SK-N-SH treated with all-trans-retinoic acid at 6 μM for 48 hours (cell line): Measurements from ENCODE around the gene ZNF385C.

Experiments used
- BACH2 ChIP-seq: fragments of 250-450 bp; sonication (Bioruptor Pico); IDR thresholded peaks from 2 replicates; pipeline ENCODE4 v1.9.0; 2021; ENCODE audit warnings: mild to moderate bottlenecking, borderline replicate concordance
- CREB5 ChIP-seq: fragments of 250-450 bp; sonication (Bioruptor Pico); IDR thresholded peaks from 2 replicates; pipeline ENCODE4 v1.5.1; 2020; ENCODE audit warnings: low read depth, mild to moderate bottlenecking, moderate library complexity
- CSDC2 ChIP-seq: fragments of 250-450 bp; sonication (Bioruptor Pico); IDR thresholded peaks from 2 replicates; pipeline ENCODE4 v1.5.0; 2020; ENCODE audit warnings: mild to moderate bottlenecking, moderate library complexity
- ESRRG ChIP-seq: fragments of 250-450 bp; sonication (Bioruptor Pico); IDR thresholded peaks from 2 replicates; pipeline ENCODE4 v1.6.1; 2021; ENCODE audit warnings: mild to moderate bottlenecking
- ISL1 ChIP-seq: fragments of 250-450 bp; sonication (Bioruptor Pico); IDR thresholded peaks from 2 replicates; pipeline ENCODE4 v2.1.2; 2022; ENCODE audit warnings: mild to moderate bottlenecking, moderate library complexity
- PATZ1 ChIP-seq: fragments of 250-450 bp; sonication (Bioruptor Pico); IDR thresholded peaks from 2 replicates; pipeline ENCODE4 v1.8.0; 2020; ENCODE audit warnings: mild to moderate bottlenecking, moderate library complexity, borderline replicate concordance
- POU6F1 ChIP-seq: fragments of 250-450 bp; sonication (Bioruptor Pico); IDR thresholded peaks from 2 replicates; pipeline ENCODE4 v1.8.0; 2021; ENCODE audit warnings: low read depth, mild to moderate bottlenecking, moderate library complexity, borderline replicate concordance
- PPARA ChIP-seq: fragments of 250-450 bp; sonication (Bioruptor Pico); IDR thresholded peaks from 2 replicates; pipeline ENCODE4 v1.5.0; 2020; ENCODE audit warnings: mild to moderate bottlenecking, borderline replicate concordance
- SNAI2 ChIP-seq: fragments of 250-450 bp; sonication (Bioruptor Pico); IDR thresholded peaks from 2 replicates; pipeline ENCODE4 v1.5.0; 2020; ENCODE audit warnings: mild to moderate bottlenecking, moderate library complexity
- ZFP30 ChIP-seq: fragments of 450-650 bp; formaldehyde crosslinking; IDR thresholded peaks from 2 replicates; pipeline ENCODE4 v1.5.0; 2022; ENCODE audit warnings: mild to moderate bottlenecking, moderate library complexity
- ZNF70 ChIP-seq: fragments of 450-650 bp; formaldehyde crosslinking; IDR thresholded peaks from 2 replicates; pipeline ENCODE4 v1.5.0; 2020; ENCODE audit warnings: mild to moderate bottlenecking, moderate library complexity
- ZNF8 ChIP-seq: fragments of 450-650 bp; formaldehyde crosslinking; IDR thresholded peaks from 2 replicates; pipeline ENCODE4 v1.5.0; 2020; ENCODE audit warnings: mild to moderate bottlenecking, moderate library complexity

- TF ChIP-seq PATZ1 (CRISPR knock-in tag), result no peak
- no peak for TF ChIP-seq ZFP30 (CRISPR knock-in tag)
- no peak for TF ChIP-seq PPARA (CRISPR knock-in tag)
- TF ChIP-seq ESRRG (CRISPR knock-in tag), result no peak
- TF ChIP-seq POU6F1 (CRISPR knock-in tag), result no peak
- no peak for TF ChIP-seq ZNF8 (CRISPR knock-in tag)
- no peak for TF ChIP-seq CREB5 (CRISPR knock-in tag)
- TF ChIP-seq ISL1 (CRISPR knock-in tag), result no peak
- TF ChIP-seq BACH2 (CRISPR knock-in tag), result no peak
- TF ChIP-seq SNAI2 (CRISPR knock-in tag), result no peak
- no peak for TF ChIP-seq CSDC2 (CRISPR knock-in tag)
- no peak for TF ChIP-seq ZNF70 (CRISPR knock-in tag)
Measured at GRCh38 chr17:41989702-41990419, 108.4 kb downstream of the ZNF385C start.
